GM12892 (cell line): ENCODE data around the gene NPBWR2.

ENCODE experiments used
- POLR2A ChIP-seq: IDR thresholded peaks from 2 replicates; pipeline ENCODE4 v1.6.1; 2011; ENCODE audit warnings: low read depth, low read length, control low read depth
- TAF1 ChIP-seq: IDR thresholded peaks from 2 replicates; pipeline ENCODE4 v1.6.1; 2011; ENCODE audit warnings: low read depth, mild to moderate bottlenecking, control low read depth, low read length, borderline replicate concordance

DNA sequence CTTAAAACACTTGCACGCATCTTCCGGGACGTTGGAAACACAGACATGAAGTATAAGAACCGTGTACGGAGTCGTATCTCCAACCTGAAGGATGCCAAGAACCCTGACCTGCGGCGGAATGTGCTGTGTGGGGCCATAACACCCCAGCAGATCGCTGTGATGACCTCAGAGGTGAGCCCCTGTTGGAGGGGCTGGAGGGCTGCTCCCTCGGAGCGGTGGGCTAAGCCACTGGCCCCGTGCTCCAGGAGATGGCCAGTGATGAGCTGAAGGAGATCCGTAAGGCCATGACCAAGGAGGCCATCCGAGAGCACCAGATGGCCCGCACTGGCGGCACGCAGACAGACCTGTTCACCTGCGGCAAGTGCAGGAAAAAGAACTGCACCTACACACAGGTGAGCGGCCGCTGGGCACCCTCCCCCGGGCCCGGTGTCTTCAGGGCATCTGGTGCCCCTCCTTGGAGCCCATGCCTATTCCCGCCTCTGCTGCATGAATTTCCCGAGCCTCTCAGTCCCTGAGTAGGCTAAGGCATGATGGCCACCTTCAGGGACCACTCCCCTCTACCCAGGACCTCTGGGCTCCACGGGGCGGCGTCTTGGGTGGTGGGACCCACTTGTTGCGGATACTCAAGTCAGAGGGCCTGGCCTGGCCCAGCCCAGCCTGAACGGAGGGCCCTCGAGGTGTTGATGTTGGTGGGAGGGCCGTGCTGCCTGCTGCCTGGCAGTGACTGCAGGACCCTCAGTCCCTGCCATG lies 36.9 kb downstream of the NPBWR2 start:
- no peak for TF ChIP-seq POLR2A
- TF ChIP-seq TAF1, result no peak
